H1 (cell line): ENCODE results near the gene TMEM14B. TPM values are rescaled to one million over a fixed set of nuclear protein-coding genes. Genes with fewer than 3 reads are reported as not detected.

Experiments
- CTCF ChIA-PET: fragments of 300-600 bp; sonication (Branson Sonifier 250); formaldehyde crosslinking; loops from one replicate; lab custom pipeline; 2021; ENCODE audit not compliant: partially characterized antibody; lab: Charles Lee
- POLR2A ChIA-PET: fragments of 300-600 bp; sonication (Branson Sonifier 250); formaldehyde crosslinking; loops from one replicate; lab custom pipeline; 2021; ENCODE audit warnings: inconsistent platforms; ENCODE audit not compliant: partially characterized antibody; lab: Charles Lee
- DNase-seq, 2 experiments: peaks; one replicate each; pipeline versions ENCODE4 v3.0.0 to v3.0.0-alpha.2; 2010 to 2022; ENCODE audit warnings: low spot score in 2 of 2, low read depth in 1 of 2, mixed read lengths in 1 of 2
- FAIRE-seq: peaks from 2 replicates; lab custom pipeline; 2011; peaks lifted over from hg19 to GRCh38; lab: Jason Lieb, UNC
- H2AFZ ChIP-seq: 2 replicates; pipeline ENCODE4 v1.8.1; 2012; ENCODE audit warnings: low read length, inconsistent platforms
- H2AK5ac ChIP-seq: 2 replicates; pipeline ENCODE4 v1.6.1; 2013; ENCODE audit warnings: low read depth, low read length
- H2BK120ac ChIP-seq: replicated peaks from 2 replicates; pipeline ENCODE3; 2013; ENCODE audit warnings: low read depth, low read length, inconsistent platforms
- H2BK12ac ChIP-seq: 2 replicates; pipeline ENCODE4 v1.6.1; 2013; ENCODE audit warnings: low read depth, low read length
- H2BK15ac ChIP-seq: 2 replicates; pipeline ENCODE4 v1.6.1; 2013; ENCODE audit warnings: low read length
- H2BK20ac ChIP-seq: 2 replicates; pipeline ENCODE4 v1.6.1; 2013; ENCODE audit warnings: low read length
- H2BK5ac ChIP-seq: 2 replicates; pipeline ENCODE4 v1.6.1; 2013; ENCODE audit warnings: low read depth, low read length
- H3K14ac ChIP-seq: 2 replicates; pipeline ENCODE4 v1.6.1; 2013; ENCODE audit warnings: inconsistent platforms; ENCODE audit not compliant: insufficient read length
- H3K18ac ChIP-seq: 2 replicates; pipeline ENCODE4 v1.6.1; 2013; ENCODE audit warnings: low read length; ENCODE audit errors: extremely low read depth
- H3K23ac ChIP-seq: 2 replicates; pipeline ENCODE4 v1.6.1; 2013; ENCODE audit warnings: inconsistent platforms; ENCODE audit not compliant: insufficient read length
- H3K23me2 ChIP-seq: 2 replicates; pipeline ENCODE4 v1.6.1; 2013; ENCODE audit warnings: low read depth, low read length
- H3K27ac ChIP-seq: 2 replicates; pipeline ENCODE4 v1.6.1; 2011; ENCODE audit warnings: low read depth, low read length, inconsistent platforms
- H3K27me3 ChIP-seq, 4 experiments: replicated peaks in 1 of 4; 1 replicate in 1 of 4; 2 replicates in 3 of 4; pipeline versions ENCODE4 v1.6.1 to v1.8.1; 2011 to 2013; ENCODE audit warnings: low read length in 3 of 4, mild to moderate bottlenecking in 3 of 4, inconsistent platforms in 2 of 4, mixed read lengths in 2 of 4, moderate library complexity in 1 of 4; ENCODE audit not compliant: control insufficient read depth in 3 of 4, insufficient read depth in 3 of 4; ENCODE audit errors: extremely low read depth in 1 of 4
- H3K36me3 ChIP-seq, 4 experiments: 2 replicates each; pipeline versions ENCODE4 v1.6.1 to v1.8.1; 2011 to 2013; ENCODE audit warnings: mild to moderate bottlenecking in 4 of 4, low read length in 3 of 4, moderate library complexity in 2 of 4, control low read depth in 1 of 4, inconsistent platforms in 1 of 4; ENCODE audit not compliant: insufficient read depth in 4 of 4, control insufficient read depth in 2 of 4
- H3K4ac ChIP-seq: replicated peaks from 2 replicates; pipeline ENCODE3; 2013; ENCODE audit warnings: low read length, low read depth, mixed read lengths, inconsistent platforms; ENCODE audit not compliant: insufficient read length
- H3K4me1 ChIP-seq, 4 experiments: replicated peaks in 1 of 4; 1 replicate in 1 of 4; 2 replicates in 3 of 4; pipeline versions ENCODE4 v1.6.1 to v1.8.1; 2011 to 2013; ENCODE audit warnings: low read length in 3 of 4, inconsistent platforms in 2 of 4, mixed read lengths in 1 of 4; ENCODE audit not compliant: insufficient read depth in 4 of 4, control insufficient read depth in 3 of 4
- H3K4me2 ChIP-seq, 2 experiments: 2 replicates each; pipeline versions ENCODE4 v1.6.1 to v1.8.1; 2011 to 2013; ENCODE audit warnings: low read depth in 2 of 2, low read length in 2 of 2, control low read depth in 1 of 2, inconsistent platforms in 1 of 2, mild to moderate bottlenecking in 1 of 2; ENCODE audit not compliant: insufficient read depth in 1 of 2
- H3K4me3 ChIP-seq, 4 experiments: fragments of 200-600, 300-600 bp in 1 of 4; sonication (generic), shearing (Covaris generic), sonication (Bioruptor Twin) in 1 of 4; 2 replicates each; pipeline versions ENCODE4 v1.5.1 to v1.8.1; 2011 to 2016; ENCODE audit warnings: low read length in 4 of 4, low read depth in 3 of 4, control low read depth in 2 of 4, inconsistent platforms in 2 of 4, mild to moderate bottlenecking in 2 of 4, mixed read lengths in 1 of 4, moderate library complexity in 1 of 4; ENCODE audit not compliant: insufficient read depth in 2 of 4; ENCODE audit errors: extremely low read depth in 1 of 4
- H3K56ac ChIP-seq: replicated peaks from 2 replicates; pipeline ENCODE3; 2013; ENCODE audit warnings: low read depth, mild to moderate bottlenecking, mixed read lengths, low read length, inconsistent platforms; ENCODE audit not compliant: insufficient read length
- H3K79me1 ChIP-seq: 2 replicates; pipeline ENCODE4 v1.6.1; 2013; ENCODE audit warnings: low read depth, low read length, control low read depth
- H3K79me2 ChIP-seq, 2 experiments: 2 replicates each; pipeline versions ENCODE4 v1.6.1 to v1.8.1; 2012 to 2013; ENCODE audit warnings: low read length in 2 of 2, mild to moderate bottlenecking in 2 of 2, inconsistent platforms in 1 of 2; ENCODE audit not compliant: insufficient read depth in 2 of 2, control insufficient read depth in 1 of 2
- H3K9ac ChIP-seq, 4 experiments: replicated peaks in 1 of 4; 1 replicate in 1 of 4; 2 replicates in 3 of 4; pipeline versions ENCODE4 v1.6.1 to v1.8.1; 2011 to 2013; ENCODE audit warnings: low read depth in 3 of 4, low read length in 3 of 4, control low read depth in 2 of 4, mild to moderate bottlenecking in 2 of 4, moderate library complexity in 2 of 4, inconsistent platforms in 1 of 4; ENCODE audit errors: extremely low read depth in 1 of 4
- H3K9me3 ChIP-seq, 2 experiments: 2 replicates each; pipeline versions ENCODE4 v1.6.1 to v1.8.1; 2012 to 2013; ENCODE audit warnings: mild to moderate bottlenecking in 2 of 2, moderate library complexity in 2 of 2, control low read depth in 1 of 2, inconsistent platforms in 1 of 2, low read depth in 1 of 2, low read length in 1 of 2, mixed read lengths in 1 of 2; ENCODE audit not compliant: insufficient read depth in 2 of 2
- H4K20me1 ChIP-seq, 2 experiments: replicated peaks in 1 of 2; 2 replicates each; pipeline versions ENCODE3 to v1.8.1; 2011 to 2013; ENCODE audit warnings: inconsistent platforms in 2 of 2, low read length in 2 of 2, mild to moderate bottlenecking in 1 of 2; ENCODE audit not compliant: insufficient read depth in 2 of 2, control insufficient read depth in 1 of 2
- H4K5ac ChIP-seq: 2 replicates; pipeline ENCODE4 v1.6.1; 2013; ENCODE audit warnings: low read length, low read depth, mixed read lengths, inconsistent platforms; ENCODE audit not compliant: insufficient read length
- H4K8ac ChIP-seq: 2 replicates; pipeline ENCODE4 v1.8.0; 2013; ENCODE audit warnings: mild to moderate bottlenecking, moderate library complexity, low read length, inconsistent platforms; ENCODE audit not compliant: insufficient read depth; ENCODE audit errors: extremely low read depth
- H4K91ac ChIP-seq: replicated peaks from 2 replicates; pipeline ENCODE3; 2013; ENCODE audit warnings: low read length, mixed read lengths, inconsistent platforms; ENCODE audit not compliant: insufficient read length
- BRCA1 ChIP-seq: IDR thresholded peaks from 2 replicates; pipeline ENCODE4 v1.6.1; 2012; ENCODE audit warnings: low read depth, low read length, improper control_type of control experiment
- HDAC2 ChIP-seq, 2 experiments: fragments of 300-600 bp in 1 of 2; sonication (generic) in 1 of 2; IDR thresholded peaks; 2 replicates each; pipeline ENCODE4 v1.6.1; 2011 to 2012; ENCODE audit warnings: low read depth in 2 of 2, low read length in 2 of 2, mild to moderate bottlenecking in 2 of 2, moderate library complexity in 2 of 2, borderline replicate concordance in 1 of 2, inconsistent platforms in 1 of 2
- JUN ChIP-seq: IDR thresholded peaks from 2 replicates; pipeline ENCODE4 v1.6.1; 2011; ENCODE audit warnings: low read depth, mild to moderate bottlenecking, improper control_type of control experiment, low read length
- KDM1A ChIP-seq: fragments of 200-600, 300-600 bp; sonication (generic); IDR thresholded peaks from 2 replicates; pipeline ENCODE4 v1.7.1; 2016; ENCODE audit warnings: mild to moderate bottlenecking, low read length, borderline replicate concordance
- POLR2AphosphoS5 ChIP-seq: IDR thresholded peaks from 2 replicates; pipeline ENCODE4 v1.6.1; 2011; ENCODE audit warnings: low read depth, low read length
- POU5F1 ChIP-seq: IDR thresholded peaks from 2 replicates; pipeline ENCODE4 v1.6.1; 2011; ENCODE audit warnings: low read depth, mild to moderate bottlenecking, low read length, moderate library complexity
- RAD21 ChIP-seq, 2 experiments: IDR thresholded peaks in 1 of 2; conservative IDR thresholded peaks in 1 of 2; 2 replicates each; pipeline ENCODE4 v1.6.1; 2011; ENCODE audit warnings: low read depth in 2 of 2, low read length in 2 of 2, improper control_type of control experiment in 1 of 2, inconsistent platforms in 1 of 2, mild to moderate bottlenecking in 1 of 2, moderate library complexity in 1 of 2
- YY1 ChIP-seq: IDR thresholded peaks from 2 replicates; pipeline ENCODE4 v1.6.1; 2011; ENCODE audit warnings: low read depth, mild to moderate bottlenecking, low read length
- WGBS, 2 experiments: shearing (Covaris generic) in 1 of 2; methylation state at CpG; one replicate each; pipeline versions ENCODE4 v1.1.6 to v1.1.7; 2013 to 2015; ENCODE audit warnings: low lambda C conversion rate in 2 of 2, mixed read lengths in 2 of 2, inconsistent platforms in 1 of 2, low coverage in 1 of 2, missing lambda C conversion rate in 1 of 2; ENCODE audit not compliant: insufficient replicate concordance in 2 of 2, insufficient coverage in 1 of 2, insufficient read length in 1 of 2; ENCODE audit errors: extremely low coverage in 1 of 2, missing lambda C conversion rate in 1 of 2; 5-methylcytosine and 5-hydroxymethylcytosine counted together
- polyA plus RNA-seq, 7 experiments: library from polyadenylated mRNA; depleted of rRNA in 3 of 7; stranded (reverse) in 5 of 7; unstranded in 2 of 7; fragments of >200 nt in 5 of 7; fragments of 200-250 nt in 2 of 7; gene quantifications; 1 replicate in 5 of 7; 2 replicates in 1 of 7; 4 replicates in 1 of 7; pipeline versions ENCODE4 v1.2.1 to v1.2.3, GENCODE V29; 2011 to 2013; ENCODE audit warnings: missing spikeins in 2 of 7, mixed read lengths in 2 of 7
- total RNA-seq: library from RNA; stranded (reverse); fragmentation: NEBNext Ultra II Directional; extraction: Animal tissue kit (Norgen Biotek cat#: 25700); gene quantifications from 2 replicates; pipeline ENCODE4 v1.2.1, GENCODE V29; 2021
- TF ChIP-seq, protein P1 (sequence below): IDR thresholded peaks from 2 replicates; pipeline ENCODE4 v1.6.1; 2012; ENCODE audit warnings: low read length, inconsistent platforms

The TMEM14B gene
- total and polyA plus RNA-seq, 2 of the 8 experiments (the other 6 are each of a cell fraction or from before 2014, with no cell fraction given): 84.6 to 109 TPM

DNA sequence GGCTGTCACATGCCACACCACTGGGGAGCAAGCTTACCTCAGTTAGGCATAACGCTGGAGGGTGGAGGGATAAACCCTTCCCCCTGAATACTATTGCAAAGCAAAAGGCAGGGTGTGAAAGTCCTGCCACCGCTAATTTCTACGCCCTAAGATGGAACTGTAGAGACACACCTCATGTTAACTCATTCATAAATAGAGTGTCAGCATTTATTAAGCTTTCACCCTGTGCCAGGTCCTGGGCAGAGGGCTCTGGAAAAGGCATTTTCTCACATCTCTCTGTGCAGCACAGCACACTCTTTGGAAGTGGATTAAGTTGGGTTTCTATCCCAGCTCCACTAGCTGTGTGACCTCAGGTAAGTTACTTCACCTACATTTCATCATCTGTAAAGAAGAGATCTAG, 21.8 kb downstream of the TMEM14B start:
- Histone ChIP-seq H3K14ac (no peak overlapping the region), H3K23ac (no peak overlapping the region), H2BK15ac (no peak overlapping the region), H3K27ac (no peak overlapping the region), H3K79me2 (no peaks in the 10 kb centered on the region), H3K4ac (no peak overlapping the region), H2BK5ac (no peak overlapping the region), H4K8ac (no peak overlapping the region), H3K4me2 (no peak overlapping the region), H3K9me3 (no peaks in the 10 kb centered on the region), H2AFZ (no peak overlapping the region), H4K5ac (no peak overlapping the region), H2BK20ac (no peak overlapping the region), H3K27me3 (no peaks in the 10 kb centered on the region), H3K23me2 (no peaks in the 10 kb centered on the region), H3K4me3 (no peak overlapping the region), H4K20me1 (peaks cover 0 to 3% of the 10 kb centered on the region in 2 experiments), H3K36me3 (peaks cover 0 to 23% (median 3%) of the 10 kb centered on the region in 4 experiments; a peak in 5 of 8 replicates), H3K4me1 (no peaks in the 10 kb centered on the region), H2BK12ac (no peak overlapping the region), H3K79me1 (no peaks in the 10 kb centered on the region; the same call in 1 of the 2 replicates), H4K91ac (no peak overlapping the region), H3K56ac (no peak overlapping the region), H2BK120ac (no peak overlapping the region), H2AK5ac (no peak overlapping the region), H3K18ac (no peak overlapping the region), H3K9ac (no peak overlapping the region)
- CTCF ChIA-PET: interaction anchor here (1.0 to 3.1 kb wide), 3 partner anchors 10 to 14 kb away, joined by 3 to 29 read pairs (median 3); no protein-coding TSS in a partner anchor
- DNase-seq (no peak), FAIRE-seq (no peak)
- WGBS, 2 experiments: 94% methylated on average over 3 of the region's 3 CpGs; no CpG with 5 or more reads in 1 of the 2 experiments
- POLR2A ChIA-PET: interaction anchor here (0.6 kb wide), 1 partner anchor 210 kb away, joined by 4 read pairs; no protein-coding TSS in a partner anchor
- TF ChIP-seq, protein P1, sequence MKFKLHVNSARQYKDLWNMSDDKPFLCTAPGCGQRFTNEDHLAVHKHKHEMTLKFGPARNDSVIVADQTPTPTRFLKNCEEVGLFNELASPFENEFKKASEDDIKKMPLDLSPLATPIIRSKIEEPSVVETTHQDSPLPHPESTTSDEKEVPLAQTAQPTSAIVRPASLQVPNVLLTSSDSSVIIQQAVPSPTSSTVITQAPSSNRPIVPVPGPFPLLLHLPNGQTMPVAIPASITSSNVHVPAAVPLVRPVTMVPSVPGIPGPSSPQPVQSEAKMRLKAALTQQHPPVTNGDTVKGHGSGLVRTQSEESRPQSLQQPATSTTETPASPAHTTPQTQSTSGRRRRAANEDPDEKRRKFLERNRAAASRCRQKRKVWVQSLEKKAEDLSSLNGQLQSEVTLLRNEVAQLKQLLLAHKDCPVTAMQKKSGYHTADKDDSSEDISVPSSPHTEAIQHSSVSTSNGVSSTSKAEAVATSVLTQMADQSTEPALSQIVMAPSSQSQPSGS: no peak
- TF ChIP-seq BRCA1: no peak
- no peak for TF ChIP-seq HDAC2 (IDR thresholded peaks at IDR 0.05; ENCODE audit: borderline replicate concordance in 1 of 2, low read depth in 2 of 2, low read length in 2 of 2)
- no peak for TF ChIP-seq POU5F1
- TF ChIP-seq JUN: no peak
- no peak for TF ChIP-seq KDM1A
- no peak for TF ChIP-seq YY1
- TF ChIP-seq POLR2AphosphoS5: no peak
- no peak for TF ChIP-seq RAD21 (IDR thresholded peaks at IDR 0.05 in 1 of 2, conservative IDR thresholded peaks at IDR 0.05 in 1 of 2; ENCODE audit: low read depth in 2 of 2, low read length in 2 of 2)
